Stimulated activated CD4-positive, alpha-beta T cell treated with anti-CD3 and anti-CD28 coated beads, Interleukin-4, amount 100 ng/mL, for 4 hours (primary cell): Measurements from ENCODE around the gene PCDHGB3.
A peak's percentile ranks its signal among the peaks of the same experiment; 100 is the strongest.
"Not testable (repeated sequence)": the region's sequence is repeated elsewhere in the genome, so short reads cannot be mapped to it uniquely, and the experiment has no call there.

Source experiments
- DNase-seq, 2 experiments: peaks; one replicate each; pipeline ENCODE4 v3.0.0-alpha.2; 2020

PCDHGB3 gene

GRCh38 chr5:141369994-141370848 is at the start of gene PCDHGB3:
PCDHGB3 (plus strand) TSS chr5:141370242; CDS start chr5:141370395, 153 bp downstream.
- DNase-seq = peak; percentile 8 to 15

DNA sequence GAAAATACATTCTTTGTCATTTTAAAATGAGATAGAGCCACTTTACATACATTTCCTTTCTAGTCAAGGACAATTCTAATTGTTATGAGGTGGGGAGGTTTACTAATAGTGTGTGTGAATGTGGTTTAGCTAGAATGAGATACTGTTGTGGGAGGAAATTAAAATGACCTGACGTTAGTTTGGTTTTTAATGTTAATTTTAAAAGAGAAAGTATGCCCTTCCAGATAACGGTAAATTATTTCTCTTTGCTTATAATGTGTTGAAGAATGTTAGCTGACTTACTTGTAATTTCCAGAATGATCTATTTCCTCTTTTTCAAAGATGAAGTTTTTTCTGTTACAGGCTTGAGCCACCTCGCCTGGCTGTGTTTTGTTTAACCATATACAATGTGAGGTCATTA is 47.8 kb upstream of the PCDHGB3 start:
- no peak for DNase-seq

- peak; percentile 62 to 65 for DNase-seq
These were observed 43.8 kb upstream of the PCDHGB3 start for GRCh38 chr5:141326088-141326854.

DNA sequence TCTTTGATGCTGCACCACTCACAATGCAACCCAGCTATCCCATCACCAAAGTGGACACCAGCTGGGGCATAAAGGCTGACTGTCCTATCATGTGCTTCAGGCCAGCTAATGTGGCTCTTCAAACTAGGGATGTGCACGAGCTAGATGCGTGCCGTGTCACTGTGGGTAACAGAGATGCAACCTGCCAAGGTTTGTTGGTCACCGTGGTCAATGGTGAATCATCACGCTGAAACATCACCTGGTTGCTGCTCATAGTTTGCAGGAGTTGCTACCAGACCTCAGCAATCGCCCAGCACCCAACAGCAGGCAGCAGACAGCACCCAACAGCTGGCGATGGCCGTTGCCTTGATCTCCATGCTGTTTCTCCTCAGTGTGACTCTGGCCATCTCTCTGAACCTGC is 41.8 kb upstream of the PCDHGB3 start:
- no peak for DNase-seq

GRCh38 chr5:141330299-141331080 is 39.6 kb upstream of the PCDHGB3 start, which contains the start of gene PCDHGA1:
PCDHGA1 (plus strand) TSS chr5:141330514.
- peak in 1 of 2 experiments; percentile 4 for DNase-seq

GRCh38 chr5:141332571-141332970 is 37.5 kb upstream of the PCDHGB3 start:
- DNase-seq = not testable (repeated sequence)

- no peak for DNase-seq
These were observed 31.3 kb upstream of the PCDHGB3 start, which contains the start of gene PCDHGA2 for GRCh38 chr5:141338538-141339306. PCDHGA2 (plus strand) TSS chr5:141338760.

DNA sequence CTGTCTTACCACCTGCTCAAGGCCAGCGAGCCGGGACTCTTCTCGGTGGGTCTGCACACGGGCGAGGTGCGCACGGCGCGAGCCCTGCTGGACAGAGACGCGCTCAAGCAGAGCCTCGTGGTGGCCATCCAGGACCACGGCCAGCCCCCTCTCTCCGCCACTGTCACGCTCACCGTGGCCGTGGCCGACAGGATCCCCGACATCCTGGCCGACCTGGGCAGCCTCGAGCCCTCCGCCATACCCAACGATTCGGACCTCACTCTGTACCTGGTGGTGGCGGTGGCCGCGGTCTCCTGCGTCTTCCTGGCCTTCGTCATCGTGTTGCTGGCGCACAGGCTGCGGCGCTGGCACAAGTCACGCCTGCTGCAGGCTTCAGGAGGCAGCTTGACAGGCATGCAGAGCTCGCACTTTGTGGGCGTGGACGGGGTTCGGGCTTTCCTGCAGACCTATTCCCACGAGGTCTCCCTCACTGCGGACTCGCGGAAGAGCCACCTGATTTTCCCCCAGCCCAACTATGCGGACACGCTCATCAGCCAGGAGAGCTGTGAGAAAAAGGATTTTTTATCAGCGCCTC is 29.2 kb upstream of the PCDHGB3 start:
- not testable (repeated sequence) for DNase-seq

DNA sequence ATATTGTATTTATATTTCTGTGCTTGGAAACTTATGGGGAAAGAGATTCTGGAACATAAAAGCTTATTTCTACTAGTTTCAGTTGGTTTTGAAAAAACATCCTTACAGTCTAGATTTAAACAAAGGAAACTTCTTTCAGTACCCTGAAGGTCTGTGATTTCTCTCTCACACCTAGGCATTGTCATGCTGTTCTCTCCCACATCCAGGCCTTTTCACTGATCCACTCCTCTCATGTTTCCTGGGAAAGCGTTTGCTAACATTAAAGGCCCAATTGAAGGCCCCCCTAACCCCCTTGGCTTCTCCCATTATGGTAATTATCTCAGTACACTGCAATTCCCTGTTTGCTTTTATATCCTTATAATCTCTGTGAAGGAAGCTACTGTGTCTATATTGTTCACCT is 27.3 kb upstream of the PCDHGB3 start:
- DNase-seq = no peak

DNA sequence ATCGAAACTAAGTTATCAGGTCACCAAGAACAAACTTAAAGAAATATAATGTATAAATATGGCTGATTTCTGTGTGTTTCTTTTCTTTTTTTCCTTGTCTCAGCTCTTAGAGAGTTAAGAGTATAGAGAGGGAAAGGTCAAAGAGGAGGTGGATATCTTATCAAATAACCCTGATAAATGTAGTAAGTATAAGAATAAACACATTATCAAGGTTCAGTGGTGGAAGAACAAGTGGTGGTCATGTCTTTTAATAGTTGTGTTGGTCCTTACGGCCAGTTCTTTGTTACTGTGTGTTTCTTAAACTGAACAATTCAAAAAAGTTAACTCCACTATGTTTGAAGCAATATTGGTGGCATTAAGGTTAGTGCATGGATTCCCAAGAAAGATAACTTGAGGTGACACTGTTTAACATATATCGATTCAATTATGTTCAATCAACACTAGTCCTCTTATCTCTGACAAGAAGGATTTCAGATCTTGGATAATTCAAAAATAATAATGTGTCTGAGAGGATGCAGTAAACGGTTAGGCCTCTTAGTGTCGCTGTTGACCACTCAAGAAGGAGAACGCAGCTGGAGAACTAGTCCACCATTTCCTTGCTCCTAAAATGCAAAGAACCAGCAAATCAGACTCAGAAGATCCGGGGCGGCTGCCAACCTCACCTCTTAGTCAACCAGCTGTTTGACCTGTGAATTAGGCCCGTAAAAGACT is 26.6 kb upstream of the PCDHGB3 start, which contains the start of gene PCDHGA3:
PCDHGA3 (plus strand) TSS at position 588 of the 711 bp plus-strand sequence. CDS start 205 bp downstream, outside the sequence.
- DNase-seq = no peak

DNA sequence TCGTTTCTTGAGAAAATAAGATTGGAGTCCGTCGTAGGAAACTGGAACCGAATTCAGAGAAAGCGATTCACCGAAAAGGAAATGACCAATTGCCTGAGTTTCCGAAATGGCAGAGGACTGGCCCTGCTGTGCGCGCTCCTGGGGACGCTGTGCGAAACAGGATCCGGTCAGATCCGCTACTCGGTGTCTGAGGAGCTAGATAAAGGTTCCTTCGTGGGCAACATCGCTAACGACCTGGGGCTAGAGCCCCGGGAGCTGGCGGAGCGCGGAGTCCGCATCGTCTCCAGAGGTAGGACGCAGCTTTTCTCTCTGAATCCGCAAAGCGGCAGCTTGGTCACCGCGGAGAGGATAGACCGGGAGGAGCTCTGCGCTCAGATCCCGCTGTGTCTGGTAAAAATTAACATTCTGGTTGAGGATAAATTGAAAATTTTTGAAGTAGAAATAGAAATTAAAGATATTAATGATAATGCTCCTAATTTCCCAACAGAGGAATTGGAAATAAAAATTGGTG is 26.0 kb upstream of the PCDHGB3 start:
- no peak for DNase-seq

- DNase-seq = no peak
These were observed 24.7 kb upstream of the PCDHGB3 start for GRCh38 chr5:141345327-141345726.

DNA sequence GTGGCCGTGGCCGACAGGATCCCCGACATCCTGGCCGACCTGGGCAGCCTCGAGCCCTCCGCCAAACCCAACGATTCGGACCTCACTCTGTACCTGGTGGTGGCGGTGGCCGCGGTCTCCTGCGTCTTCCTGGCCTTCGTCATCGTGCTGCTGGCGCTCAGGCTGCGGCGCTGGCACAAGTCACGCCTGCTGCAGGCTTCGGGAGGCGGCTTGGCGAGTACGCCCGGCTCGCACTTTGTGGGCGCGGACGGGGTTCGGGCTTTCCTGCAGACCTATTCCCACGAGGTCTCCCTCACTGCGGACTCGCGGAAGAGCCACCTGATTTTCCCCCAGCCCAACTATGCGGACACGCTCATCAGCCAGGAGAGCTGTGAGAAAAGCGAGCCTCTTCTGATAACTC is 24.0 kb upstream of the PCDHGB3 start:
- DNase-seq = not testable (repeated sequence)

GRCh38 chr5:141349917-141350619 is 20.0 kb upstream of the PCDHGB3 start, which contains the start of gene PCDHGB1:
PCDHGB1 (plus strand) TSS chr5:141350099; CDS start chr5:141350261, 162 bp downstream.
- DNase-seq = peak in 1 of 2 experiments; percentile 7

DNA sequence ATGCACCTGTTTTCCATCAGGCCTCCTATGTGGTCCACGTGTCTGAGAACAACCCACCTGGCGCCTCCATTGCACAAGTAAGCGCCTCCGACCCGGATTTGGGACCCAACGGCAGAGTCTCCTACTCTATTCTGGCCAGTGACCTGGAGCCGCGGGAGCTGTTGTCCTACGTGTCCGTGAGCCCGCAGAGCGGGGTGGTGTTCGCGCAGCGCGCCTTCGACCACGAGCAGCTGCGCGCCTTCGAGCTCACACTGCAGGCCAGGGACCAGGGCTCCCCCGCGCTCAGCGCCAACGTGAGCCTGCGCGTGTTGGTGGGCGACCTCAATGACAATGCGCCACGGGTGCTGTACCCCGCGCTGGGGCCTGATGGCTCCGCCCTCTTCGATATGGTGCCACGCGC is 18.5 kb upstream of the PCDHGB3 start:
- DNase-seq = no peak

GRCh38 chr5:141354900-141355469 is 15.1 kb upstream of the PCDHGB3 start, which contains the start of gene PCDHGA4:
PCDHGA4 (plus strand) TSS chr5:141355021; CDS start chr5:141355108, 87 bp downstream.
- DNase-seq = no peak

GRCh38 chr5:141355641-141356040 is 14.4 kb upstream of the PCDHGB3 start:
- no peak for DNase-seq

GRCh38 chr5:141356133-141356532 is 13.9 kb upstream of the PCDHGB3 start:
- DNase-seq = no peak

- DNase-seq = no peak
These were observed 13.1 kb upstream of the PCDHGB3 start for GRCh38 chr5:141356950-141357349.
